HL-60 (cell line): Measurements from ENCODE around the gene RSF1.

Source experiments
- DNase-seq, 2 experiments: peaks; one replicate each; pipeline ENCODE4 v3.0.0-alpha.2; 2010 to 2020; ENCODE audit warnings: low read depth in 1 of 2, low spot score in 1 of 2
- H3K27ac ChIP-seq: fragments of 250-450 bp; sonication (Bioruptor Pico); replicated peaks from 2 replicates; pipeline ENCODE4 v1.5.1; 2020; ENCODE audit warnings: mild to moderate bottlenecking, moderate library complexity
- H3K27me3 ChIP-seq: fragments of 250-450 bp; sonication (Bioruptor Pico); 2 replicates; pipeline ENCODE4 v1.5.1; 2021; ENCODE audit warnings: mild to moderate bottlenecking, moderate library complexity; ENCODE audit not compliant: insufficient read depth, poor library complexity, severe bottlenecking
- H3K4me3 ChIP-seq: replicated peaks from 2 replicates; pipeline ENCODE4 v1.5.1; 2011; ENCODE audit warnings: mild to moderate bottlenecking, control low read depth, low read length; ENCODE audit not compliant: insufficient read depth
- GABPA ChIP-seq: IDR thresholded peaks from 2 replicates; pipeline ENCODE4 v1.6.1; 2012; ENCODE audit warnings: low read depth
- POLR2AphosphoS5 ChIP-seq: IDR thresholded peaks from 2 replicates; pipeline ENCODE4 v1.6.1; 2012; ENCODE audit warnings: low read depth
- REST ChIP-seq: IDR thresholded peaks from 2 replicates; pipeline ENCODE4 v1.6.1; 2012; ENCODE audit warnings: low read depth; ENCODE audit not compliant: insufficient replicate concordance
- SPI1 ChIP-seq: IDR thresholded peaks from 2 replicates; pipeline ENCODE4 v1.6.1; 2012; ENCODE audit warnings: low read depth, mild to moderate bottlenecking, borderline replicate concordance
- TF ChIP-seq, protein P1 (sequence below): IDR thresholded peaks from one replicate; pipeline ENCODE4 v1.5.1; 2011; ENCODE audit warnings: low read length, control low read depth, inconsistent platforms; ENCODE audit not compliant: insufficient read depth

The RSF1 gene

GRCh38 chr11:77734890-77735289, 85.6 kb downstream of the RSF1 start:
- no peak overlapping the region for H3K27ac ChIP-seq
- no peak for DNase-seq
- no peak overlapping the region for H3K4me3 ChIP-seq
- no peaks in the 10 kb centered on the region for H3K27me3 ChIP-seq
- TF ChIP-seq REST (no peak), SPI1 (no peak), POLR2AphosphoS5 (no peak)
- TF ChIP-seq, protein P1, sequence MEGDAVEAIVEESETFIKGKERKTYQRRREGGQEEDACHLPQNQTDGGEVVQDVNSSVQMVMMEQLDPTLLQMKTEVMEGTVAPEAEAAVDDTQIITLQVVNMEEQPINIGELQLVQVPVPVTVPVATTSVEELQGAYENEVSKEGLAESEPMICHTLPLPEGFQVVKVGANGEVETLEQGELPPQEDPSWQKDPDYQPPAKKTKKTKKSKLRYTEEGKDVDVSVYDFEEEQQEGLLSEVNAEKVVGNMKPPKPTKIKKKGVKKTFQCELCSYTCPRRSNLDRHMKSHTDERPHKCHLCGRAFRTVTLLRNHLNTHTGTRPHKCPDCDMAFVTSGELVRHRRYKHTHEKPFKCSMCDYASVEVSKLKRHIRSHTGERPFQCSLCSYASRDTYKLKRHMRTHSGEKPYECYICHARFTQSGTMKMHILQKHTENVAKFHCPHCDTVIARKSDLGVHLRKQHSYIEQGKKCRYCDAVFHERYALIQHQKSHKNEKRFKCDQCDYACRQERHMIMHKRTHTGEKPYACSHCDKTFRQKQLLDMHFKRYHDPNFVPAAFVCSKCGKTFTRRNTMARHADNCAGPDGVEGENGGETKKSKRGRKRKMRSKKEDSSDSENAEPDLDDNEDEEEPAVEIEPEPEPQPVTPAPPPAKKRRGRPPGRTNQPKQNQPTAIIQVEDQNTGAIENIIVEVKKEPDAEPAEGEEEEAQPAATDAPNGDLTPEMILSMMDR: no peak

GRCh38 chr11:77732143-77732542, 88.4 kb downstream of the RSF1 start:
- DNase-seq: no peak

DNA sequence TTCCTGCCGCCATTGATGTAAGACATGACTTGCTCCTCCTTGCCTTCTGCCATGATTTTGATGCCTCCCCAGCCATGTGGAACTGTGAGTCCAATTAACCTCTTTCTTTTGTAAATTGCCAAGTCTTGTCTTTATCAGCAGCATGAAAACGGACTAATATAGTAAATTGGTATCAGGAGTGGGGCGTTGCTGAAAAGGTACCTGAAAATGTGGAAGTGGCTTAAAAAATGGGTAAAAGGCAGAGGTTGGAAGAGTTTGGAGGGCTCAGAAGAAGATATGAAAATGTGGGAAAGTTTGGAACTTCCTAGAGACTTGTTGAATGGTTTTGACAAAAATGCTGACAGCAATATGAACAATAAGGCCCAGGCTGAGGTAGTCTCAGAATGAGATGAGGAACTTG, 89.7 kb downstream of the RSF1 start:
- DNase-seq: no peak
- Histone ChIP-seq H3K27ac (no peak overlapping the region), H3K27me3 (no peaks in the 10 kb centered on the region), H3K4me3 (no peak overlapping the region)
- TF ChIP-seq GABPA: no peak
- TF ChIP-seq, protein P1: no peak
- no peak for TF ChIP-seq POLR2AphosphoS5
- TF ChIP-seq REST: no peak
- 0 out of 2 replicates have a peak, but pooled peaks have one; percentile 21 for TF ChIP-seq SPI1

More at GRCh38 chr11:77732143-77732542, 88.4 kb downstream of the RSF1 start:
- Histone ChIP-seq H3K27me3 (no peaks in the 10 kb centered on the region), H3K4me3 (no peak overlapping the region), H3K27ac (no peak overlapping the region)
- TF ChIP-seq, protein P1: no peak

- Histone ChIP-seq H3K4me3 (no peak overlapping the region), H3K27ac (no peak overlapping the region), H3K27me3 (no peaks in the 10 kb centered on the region)
- no peak for DNase-seq
- TF ChIP-seq REST (no peak), SPI1 (no peak), POLR2AphosphoS5 (no peak), GABPA (no peak)
- TF ChIP-seq, protein P1: no peak
Measured at GRCh38 chr11:77729063-77729462, 91.5 kb downstream of the RSF1 start.
